Stimulated activated naive CD8-positive, alpha-beta T cell treated with anti-CD3 and anti-CD28 coated beads, Interleukin-15, Interleukin-2, amounts not matched to agents 100 ng/mL and 50 ng/mL, for 24 hours (primary cell): ENCODE data around the gene CACYBP.

Source experiments
- H3K27ac Mint-ChIP-seq: one replicate; pipeline ENCODE4 v1.8.0; 2021; ENCODE audit warnings: mild to moderate bottlenecking, mixed read lengths
- H3K27me3 Mint-ChIP-seq: one replicate; pipeline ENCODE4 v1.8.0; 2021; ENCODE audit warnings: mixed read lengths
- H3K36me3 Mint-ChIP-seq: one replicate; pipeline ENCODE4 v1.8.0; 2021; ENCODE audit warnings: low read depth, mixed read lengths
- H3K4me1 Mint-ChIP-seq: one replicate; pipeline ENCODE4 v1.8.0; 2021; ENCODE audit warnings: low read depth, mixed read lengths
- H3K4me3 Mint-ChIP-seq: one replicate; pipeline ENCODE4 v1.8.0; 2021; ENCODE audit warnings: mild to moderate bottlenecking, mixed read lengths
- H3K9me3 Mint-ChIP-seq: one replicate; pipeline ENCODE4 v1.8.0; 2021; ENCODE audit warnings: mixed read lengths

The CACYBP gene

GRCh38 chr1:174990382-174990999 lies 9.3 kb upstream of the CACYBP start:
- H3K4me3 Mint-ChIP-seq = peak overlapping the region; percentile 82
- no peaks in the 10 kb centered on the region for H3K9me3 Mint-ChIP-seq
- H3K27me3 Mint-ChIP-seq = no peaks in the 10 kb centered on the region
- H3K4me1 Mint-ChIP-seq = peaks cover 26% of the 10 kb centered on the region
- peak overlapping the region; percentile 91 for H3K27ac Mint-ChIP-seq
- H3K36me3 Mint-ChIP-seq = peaks cover 20% of the 10 kb centered on the region

GRCh38 chr1:174991473-174991872 lies 8.3 kb upstream of the CACYBP start:
- Mint-ChIP-seq H3K27ac (no peak overlapping the region), H3K27me3 (no peaks in the 10 kb centered on the region)

GRCh38 chr1:174995121-174995520 lies 4.6 kb upstream of the CACYBP start:
- Mint-ChIP-seq H3K36me3 (peaks cover 20% of the 10 kb centered on the region), H3K27me3 (no peaks in the 10 kb centered on the region), H3K4me1 (peaks cover 12% of the 10 kb centered on the region), H3K9me3 (no peaks in the 10 kb centered on the region), H3K4me3 (no peak overlapping the region), H3K27ac (no peak overlapping the region)

More at GRCh38 chr1:174991473-174991872, 8.3 kb upstream of the CACYBP start:
- Mint-ChIP-seq H3K9me3 (no peaks in the 10 kb centered on the region), H3K4me3 (no peak overlapping the region), H3K4me1 (peaks cover 27% of the 10 kb centered on the region), H3K36me3 (peaks cover 19% of the 10 kb centered on the region)

GRCh38 chr1:174995916-174996315 lies 3.8 kb upstream of the CACYBP start:
- Mint-ChIP-seq H3K4me1 (peaks cover 6% of the 10 kb centered on the region), H3K27me3 (no peaks in the 10 kb centered on the region), H3K36me3 (peaks cover 26% of the 10 kb centered on the region), H3K4me3 (no peak overlapping the region), H3K27ac (no peak overlapping the region), H3K9me3 (no peaks in the 10 kb centered on the region)

GRCh38 chr1:174996476-174996875 lies 3.3 kb upstream of the CACYBP start:
- Mint-ChIP-seq H3K36me3 (peaks cover 31% of the 10 kb centered on the region), H3K27ac (no peak overlapping the region), H3K9me3 (no peaks in the 10 kb centered on the region), H3K4me1 (peaks cover 12% of the 10 kb centered on the region), H3K27me3 (no peaks in the 10 kb centered on the region), H3K4me3 (no peak overlapping the region)

- H3K36me3 Mint-ChIP-seq = peaks cover 37% of the 10 kb centered on the region
- peak overlapping the region; percentile 12 for H3K27ac Mint-ChIP-seq
- no peaks in the 10 kb centered on the region for H3K27me3 Mint-ChIP-seq
- no peaks in the 10 kb centered on the region for H3K9me3 Mint-ChIP-seq
- H3K4me1 Mint-ChIP-seq = peaks cover 18% of the 10 kb centered on the region
- H3K4me3 Mint-ChIP-seq = no peak overlapping the region
These were observed 2.7 kb upstream of the CACYBP start for GRCh38 chr1:174997041-174997440.

GRCh38 chr1:174998569-174999215 lies 1.1 kb upstream of the CACYBP start:
- Mint-ChIP-seq H3K27me3 (no peaks in the 10 kb centered on the region), H3K27ac (no peak overlapping the region), H3K4me1 (peaks cover 33% of the 10 kb centered on the region), H3K4me3 (no peak overlapping the region), H3K9me3 (no peaks in the 10 kb centered on the region), H3K36me3 (peaks cover 45% of the 10 kb centered on the region)

- Mint-ChIP-seq H3K4me1 (peaks cover 40% of the 10 kb centered on the region), H3K27ac (no peak overlapping the region)
These were observed 371 bp upstream of the CACYBP start for GRCh38 chr1:174999216-174999935.

GRCh38 chr1:175000697-175001187 lies 995 bp downstream of the CACYBP start:
- no peaks in the 10 kb centered on the region for H3K27me3 Mint-ChIP-seq
- no peaks in the 10 kb centered on the region for H3K9me3 Mint-ChIP-seq
- H3K4me1 Mint-ChIP-seq = peaks cover 50% of the 10 kb centered on the region
- H3K36me3 Mint-ChIP-seq = peaks cover 50% of the 10 kb centered on the region
- H3K27ac Mint-ChIP-seq = no peak overlapping the region
- no peak overlapping the region for H3K4me3 Mint-ChIP-seq

More at GRCh38 chr1:174999216-174999935, 371 bp upstream of the CACYBP start:
- H3K9me3 Mint-ChIP-seq = no peaks in the 10 kb centered on the region
- no peak overlapping the region for H3K4me3 Mint-ChIP-seq
- no peaks in the 10 kb centered on the region for H3K27me3 Mint-ChIP-seq
- peaks cover 45% of the 10 kb centered on the region for H3K36me3 Mint-ChIP-seq

- peak overlapping the region; percentile 64 for H3K27ac Mint-ChIP-seq
- peaks cover 63% of the 10 kb centered on the region for H3K36me3 Mint-ChIP-seq
- peak overlapping the region; percentile 40 for H3K4me3 Mint-ChIP-seq
- H3K27me3 Mint-ChIP-seq = no peaks in the 10 kb centered on the region
- H3K4me1 Mint-ChIP-seq = peaks cover 45% of the 10 kb centered on the region
- no peaks in the 10 kb centered on the region for H3K9me3 Mint-ChIP-seq
These were observed 3.3 kb downstream of the CACYBP start for GRCh38 chr1:175002910-175003517.

- H3K27me3 Mint-ChIP-seq = no peaks in the 10 kb centered on the region
- H3K36me3 Mint-ChIP-seq = peaks cover 68% of the 10 kb centered on the region
These were observed 3.8 kb downstream of the CACYBP start for GRCh38 chr1:175003521-175003920.

GRCh38 chr1:175005085-175005783 lies 5.5 kb downstream of the CACYBP start:
- no peaks in the 10 kb centered on the region for H3K9me3 Mint-ChIP-seq
- H3K4me3 Mint-ChIP-seq = no peak overlapping the region
- peaks cover 50% of the 10 kb centered on the region for H3K4me1 Mint-ChIP-seq
- H3K27ac Mint-ChIP-seq = peak overlapping the region; percentile 77
- peaks cover 80% of the 10 kb centered on the region for H3K36me3 Mint-ChIP-seq
- H3K27me3 Mint-ChIP-seq = no peaks in the 10 kb centered on the region

More at GRCh38 chr1:175003521-175003920, 3.8 kb downstream of the CACYBP start:
- no peaks in the 10 kb centered on the region for H3K9me3 Mint-ChIP-seq
- peak overlapping the region; percentile 40 for H3K4me3 Mint-ChIP-seq
- peak overlapping the region; percentile 64 for H3K27ac Mint-ChIP-seq
- H3K4me1 Mint-ChIP-seq = peaks cover 45% of the 10 kb centered on the region

GRCh38 chr1:175009532-175009931 lies 9.8 kb downstream of the CACYBP start:
- H3K4me3 Mint-ChIP-seq = no peak overlapping the region
- H3K36me3 Mint-ChIP-seq = peaks cover 81% of the 10 kb centered on the region
- H3K4me1 Mint-ChIP-seq = peaks cover 14% of the 10 kb centered on the region
- no peaks in the 10 kb centered on the region for H3K27me3 Mint-ChIP-seq
- H3K9me3 Mint-ChIP-seq = no peaks in the 10 kb centered on the region
- H3K27ac Mint-ChIP-seq = peak overlapping the region; percentile 12

- peaks cover 72% of the 10 kb centered on the region for H3K36me3 Mint-ChIP-seq
- no peaks in the 10 kb centered on the region for H3K27me3 Mint-ChIP-seq
- H3K27ac Mint-ChIP-seq = peak overlapping the region; percentile 2
- H3K4me3 Mint-ChIP-seq = no peak overlapping the region
- no peaks in the 10 kb centered on the region for H3K9me3 Mint-ChIP-seq
- peaks cover 8% of the 10 kb centered on the region for H3K4me1 Mint-ChIP-seq
These were observed 13.7 kb downstream of the CACYBP start for GRCh38 chr1:175013445-175013844.
